Muscle of back (tissue), 11 donors: ENCODE results near the gene CLASP2. TPM values are rescaled to one million over a fixed set of nuclear protein-coding genes. Genes with fewer than 3 reads are reported as not detected.
"Not testable (repeated sequence)": the region's sequence is repeated elsewhere in the genome, so short reads cannot be mapped to it uniquely, and the experiment has no call there.

Experiments
- DNase-seq, 3 donors: peaks; one replicate each; pipeline versions ENCODE4 v3.0.0 to v3.0.0-alpha.2; 2013
- polyA plus RNA-seq, 10 donors: library from polyadenylated mRNA; unstranded; fragments of 120-200 nt; gene quantifications; one replicate each; pipeline ENCODE4 v1.2.1, GENCODE V29; 2013; ENCODE audit not compliant: insufficient read length in 10 of 10

Gene CLASP2
- polyA plus RNA-seq, 10 donors, result 33.9 to 60.8 (median 46.3) TPM

DNA sequence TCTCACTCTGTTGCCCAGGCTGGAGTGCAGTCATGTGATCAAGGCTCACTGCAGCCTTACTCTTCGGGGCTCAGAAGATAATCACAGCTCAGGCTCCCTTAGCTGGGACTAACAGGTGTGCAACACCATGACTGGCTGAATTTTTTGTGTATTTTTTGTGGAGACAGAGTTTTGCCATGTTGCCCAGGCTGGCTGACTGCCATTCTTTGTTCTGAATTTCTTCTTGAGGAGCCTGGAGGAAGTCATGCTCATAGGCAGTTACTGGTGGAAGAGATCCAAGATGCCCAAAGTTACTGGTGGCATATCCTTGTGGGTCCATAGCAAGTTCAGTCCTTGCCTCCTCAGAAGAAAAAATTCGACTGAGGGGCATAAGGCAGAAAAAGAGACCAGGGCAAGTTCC, 261.3 kb downstream of the CLASP2 start:
- no peak for DNase-seq

DNA sequence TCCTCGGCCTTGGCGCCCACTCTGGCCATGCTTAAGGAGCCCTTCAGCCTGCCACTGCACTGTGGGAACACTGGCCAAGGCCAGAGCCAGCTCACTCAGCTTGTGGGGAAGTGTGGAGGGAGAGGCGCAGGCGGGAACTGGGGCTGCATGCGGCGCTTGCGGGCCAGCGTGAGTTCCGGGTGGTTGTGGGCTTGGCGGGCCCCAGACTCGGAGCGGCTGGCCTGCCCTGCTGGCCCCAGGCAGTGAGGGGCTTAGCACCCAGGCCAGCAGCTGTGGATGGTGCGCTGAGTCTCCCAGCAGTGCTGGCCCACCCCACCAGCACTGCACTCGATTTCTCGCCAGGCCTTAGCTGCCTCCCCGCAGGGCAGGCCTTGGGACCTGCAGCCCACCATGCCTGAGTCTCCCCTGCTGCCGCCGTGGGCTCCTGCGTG, 264.7 kb downstream of the CLASP2 start:
- DNase-seq, result no peak

DNA sequence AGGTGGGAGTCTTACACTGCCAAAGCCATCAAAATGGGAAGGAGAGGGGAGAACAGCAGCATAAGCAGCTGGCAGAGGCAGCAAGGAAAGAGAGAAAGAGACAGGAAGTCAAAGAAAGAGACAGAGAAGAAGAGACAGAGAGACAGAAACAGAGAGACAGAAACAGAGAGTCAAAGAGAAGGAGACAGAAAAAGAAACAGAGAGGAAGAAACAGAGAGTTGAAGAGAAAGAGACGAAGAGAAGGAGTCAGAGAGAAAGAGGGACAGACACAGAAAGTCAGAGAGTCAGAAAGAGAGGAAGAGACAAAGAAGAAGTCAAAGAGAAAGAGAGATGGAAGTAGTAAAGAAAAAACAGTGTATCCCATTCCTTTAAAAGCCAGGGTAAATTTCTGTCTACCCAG, 266.1 kb downstream of the CLASP2 start:
- DNase-seq, result not testable (repeated sequence)

DNA sequence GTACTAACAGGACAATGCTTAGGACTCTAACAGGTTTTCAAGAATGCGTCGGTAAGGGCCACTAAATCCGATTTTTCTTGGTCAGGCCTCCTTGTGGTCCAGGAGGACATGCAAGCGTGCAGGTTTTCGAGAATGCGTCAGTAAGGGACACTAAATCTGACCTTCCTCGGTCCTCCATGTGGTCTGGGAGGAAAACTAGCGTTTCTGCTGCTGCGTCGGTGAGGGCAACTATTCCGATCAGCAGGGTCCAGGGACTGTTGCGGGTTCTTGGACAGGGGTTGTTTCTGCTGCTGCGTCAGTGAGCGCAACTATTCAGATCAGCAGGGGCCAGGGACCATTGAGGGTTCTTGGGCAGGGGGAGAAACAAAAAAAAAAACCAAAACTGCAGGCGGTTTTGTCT, 270.1 kb downstream of the CLASP2 start:
- no peak for DNase-seq

DNA sequence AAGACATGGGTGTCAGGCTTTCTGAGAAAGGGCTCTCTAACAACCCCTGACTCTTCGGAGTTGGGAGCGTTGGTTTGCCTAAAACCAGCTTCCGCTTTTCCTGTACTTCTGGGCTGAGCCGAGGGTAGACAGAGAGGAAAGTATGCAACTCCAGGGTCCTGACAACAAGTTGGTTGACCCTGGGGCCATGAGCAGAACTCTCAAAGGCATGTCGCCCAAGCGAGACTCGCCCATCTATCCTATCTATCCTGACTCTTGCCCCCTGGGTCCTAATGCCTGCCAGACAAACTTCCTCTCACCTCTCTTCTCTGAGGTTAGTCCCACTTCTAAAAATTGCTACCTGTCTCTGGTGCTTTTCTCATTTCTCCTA, 270.8 kb downstream of the CLASP2 start:
- DNase-seq, result not testable (repeated sequence)

Other genes with a start within 250 kb of the CLASP2 start
- 100 to 1,000 TPM in 6 of 10 donors, 10 to 100 TPM in 4; 84.1 to 147 (median 111) TPM for gene PDCD6IP, start 80.4 kb upstream of the CLASP2 start, polyA plus RNA-seq